GM20000 (cell line): ENCODE results near the gene PITPNM1.
"Not testable (repeated sequence)": the region's sequence is repeated elsewhere in the genome, so short reads cannot be mapped to it uniquely, and the experiment has no call there.

ENCODE experiments used
- DNase-seq: peaks from one replicate; pipeline ENCODE4 v3.0.0; 2012; ENCODE audit warnings: low spot score
- CTCF ChIP-seq: IDR thresholded peaks from 2 replicates; pipeline ENCODE4 v1.5.1; 2012; ENCODE audit warnings: mild to moderate bottlenecking, control low read depth; ENCODE audit errors: extremely low read depth, missing control alignments

The PITPNM1 gene

GRCh38 chr11:67504950-67505581 is at the start of gene PITPNM1:
TSS of gene PITPNM1 (minus strand) at chr11:67505363. CDS start at chr11:67504180, 1,183 bp downstream.
- no peak for TF ChIP-seq CTCF

GRCh38 chr11:67551697-67552096 is 46.5 kb upstream of the PITPNM1 start:
- not testable (repeated sequence) for DNase-seq

More at GRCh38 chr11:67504950-67505581, at the start of gene PITPNM1:
- peak; percentile 95 for DNase-seq

- TF ChIP-seq CTCF, result no peak
- DNase-seq, result no peak
Observed at GRCh38 chr11:67551127-67551526, 46.0 kb upstream of the PITPNM1 start.

- DNase-seq, result no peak
- TF ChIP-seq CTCF, result no peak
Observed at GRCh38 chr11:67548555-67549110, 43.5 kb upstream of the PITPNM1 start.

GRCh38 chr11:67548112-67548511 is 42.9 kb upstream of the PITPNM1 start:
- DNase-seq, result not testable (repeated sequence)

GRCh38 chr11:67545280-67545679 is 40.1 kb upstream of the PITPNM1 start:
- no peak for DNase-seq
- no peak for TF ChIP-seq CTCF

GRCh38 chr11:67544616-67545242 is 39.6 kb upstream of the PITPNM1 start:
- no peak for DNase-seq
- no peak for TF ChIP-seq CTCF

- no peak for DNase-seq
- TF ChIP-seq CTCF, result no peak
Observed at GRCh38 chr11:67543585-67543984, 38.4 kb upstream of the PITPNM1 start.
